Pancreas (tissue), 10 donors: ENCODE results near the gene CPED1. TPM values are rescaled to one million over a fixed set of nuclear protein-coding genes. Genes with fewer than 3 reads are reported as not detected.
A peak's percentile ranks its signal among the peaks of the same experiment; 100 is the strongest.

Experiments used
- ATAC-seq, 4 donors: fragments of 200-7000 bp; cut with Tn5 transposase; one replicate each; pipeline versions ENCODE4 v1.8.0 to v1.9.1; 2020; ENCODE audit warnings: mild to moderate bottlenecking in 4 of 4, moderate library complexity in 4 of 4
- DNase-seq, 6 donors: peaks; one replicate each; pipeline ENCODE4 v3.0.0-alpha.2; 2020
- FAIRE-seq: peaks from 2 replicates; lab custom pipeline; 2012; peaks lifted over from hg19 to GRCh38; lab: Jason Lieb, UNC
- H3K27ac ChIP-seq, 4 donors: fragments of 200-600 bp; sonication (generic); 1 replicate in 3 of 4; 2 replicates in 1 of 4; pipeline versions ENCODE4 v1.5.0 to v1.8.0; 2020
- H3K27me3 ChIP-seq, 4 donors: fragments of 200-600 bp; one replicate each; pipeline ENCODE4 v1.8.0; 2021
- H3K36me3 ChIP-seq, 3 donors: fragments of 200-600 bp; sonication (generic) in 1 of 3; one replicate each; pipeline versions ENCODE4 v1.5.0 to v1.8.0; 2020 to 2021
- H3K4me1 ChIP-seq, 3 donors: fragments of 200-600 bp; one replicate each; pipeline ENCODE4 v1.8.0; 2021
- H3K4me3 ChIP-seq, 4 donors: fragments of 200-600 bp; sonication (generic) in 2 of 4; one replicate each; pipeline versions ENCODE4 v1.5.0 to v1.8.0; 2020 to 2021
- H3K9me3 ChIP-seq, 4 donors: fragments of 200-600 bp; one replicate each; pipeline ENCODE4 v1.8.0; 2021
- CTCF ChIP-seq, 4 donors: fragments of 200-600 bp; sonication (generic) in 3 of 4; IDR thresholded peaks; one replicate each; pipeline versions ENCODE4 v1.5.0 to v1.8.0; 2021; ENCODE audit warnings: antibody characterized with exemption in 4 of 4
- WGBS, 2 donors: extraction: QIAGEN DNeasy Blood & Tissue Kit; methylation state at CpG; one replicate each; pipeline ENCODE4 v1.1.7; 2013; 5-methylcytosine and 5-hydroxymethylcytosine counted together
- intact Hi-C, 3 donors: fragments of 100-400 bp; cut with DNase I; formaldehyde crosslinking; loops; one replicate each; pipeline versions ENCODE4 v1.11.1 to v1.14.2; 2022
- polyA plus RNA-seq, 2 donors: library from polyadenylated mRNA; stranded (reverse); fragments of 200-250 nt; gene quantifications; one replicate each; pipeline ENCODE4 v1.2.3, GENCODE V29; 2013
- total RNA-seq, 6 donors: library from RNA; stranded (reverse); fragmentation: NEBNext Ultra II Directional in 4 of 6; extraction: Animal tissue kit (Norgen Biotek cat#: 25700) in 4 of 6; gene quantifications; one replicate each; pipeline versions ENCODE4 v1.2.1 to v1.2.4, GENCODE V29; 2021 to 2023
- donor health status: healthy with polysubstance abuse.
- donor health status: DM: no; HTN: no; CAD: no; lungs with moderate emphysema.
- donor health status: DM: no; HTN: no; CAD: no.
- donor health status: control.
- donor health status: control.
- donor health status: Bipolar disorder and iron deficiency.
- donor health status: DM: yes; HTN: yes; CAD: no.
- donor health status: DM: no; HTN: no; CAD: no.
- donor health status: DM: no; HTN: no; CAD: no.
- donor health status: DM: yes; HTN: yes; CAD: no.

The CPED1 gene
- total and polyA plus RNA-seq, 8 donors = 0.57 to 6.1 (median 1.3) TPM

DNA sequence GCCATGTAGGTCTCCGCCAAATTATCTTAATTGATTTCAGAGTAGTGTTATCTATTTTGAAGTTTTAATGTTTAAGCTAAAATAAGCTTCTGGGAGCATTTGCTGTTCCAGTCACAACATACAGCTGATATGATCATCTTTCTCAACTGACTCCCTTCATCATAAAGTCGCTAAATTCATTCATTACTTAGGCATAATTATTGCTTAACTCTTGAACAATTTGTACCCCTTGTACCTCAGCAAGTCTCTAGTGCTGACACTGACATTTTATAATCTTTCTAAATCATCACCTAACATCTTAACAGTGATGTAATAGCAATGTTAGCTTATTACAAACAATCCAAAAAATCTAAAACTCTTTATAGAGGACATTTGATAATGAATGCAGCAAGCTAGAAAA is 286.0 kb downstream of the CPED1 start:
- ATAC-seq (no peak), DNase-seq (no peak), FAIRE-seq (no peak)
- no peaks in the 10 kb centered on the region for H3K27me3 ChIP-seq
- 61 to 68% methylated on average over 2 of the region's 2 CpGs for WGBS, 2 donors
- no peaks in the 10 kb centered on the region for H3K9me3 ChIP-seq
- no peak overlapping the region for H3K27ac ChIP-seq
- H3K36me3 ChIP-seq = no peaks in the 10 kb centered on the region
- intact Hi-C loops = no loop called here
- no peak for TF ChIP-seq CTCF (IDR thresholded peaks at IDR 0.05)
- H3K4me3 ChIP-seq = no peak overlapping the region
- peaks cover 0 to 4% (median 0%) of the 10 kb centered on the region in 3 donors for H3K4me1 ChIP-seq

DNA sequence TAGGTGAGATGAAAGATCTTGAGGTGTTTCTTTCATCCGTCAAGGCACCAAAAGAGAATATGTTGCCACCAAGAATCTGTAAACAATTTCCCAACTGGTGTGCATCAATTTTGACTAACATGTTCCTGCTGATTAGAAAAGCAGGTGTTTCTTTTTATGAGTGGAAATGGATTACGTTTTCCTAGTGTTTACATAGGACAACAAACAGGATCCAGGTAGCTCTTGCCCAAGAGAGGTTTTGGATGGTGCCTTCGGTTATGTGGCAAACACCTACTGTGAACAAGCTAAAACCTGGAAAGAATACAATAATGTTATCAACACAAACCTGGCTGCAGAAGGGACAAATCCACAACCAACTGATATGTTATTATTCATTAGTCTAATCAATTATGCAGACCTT is 286.7 kb downstream of the CPED1 start:
- FAIRE-seq = no peak
- no peaks in the 10 kb centered on the region for H3K27me3 ChIP-seq
- no peak overlapping the region for H3K4me3 ChIP-seq
- intact Hi-C loops = no loop called here
- H3K9me3 ChIP-seq = no peaks in the 10 kb centered on the region
- 35 to 41% methylated on average over 3 of the region's 3 CpGs for WGBS, 2 donors
- H3K4me1 ChIP-seq = peaks cover 0 to 4% (median 0%) of the 10 kb centered on the region in 3 donors
- no peak for DNase-seq
- TF ChIP-seq CTCF (IDR thresholded peaks at IDR 0.05) = no peak
- H3K27ac ChIP-seq = no peak overlapping the region
- peak in 2 of 4 donors; percentile 50 to 69 for ATAC-seq
- H3K36me3 ChIP-seq = no peaks in the 10 kb centered on the region

GRCh38 chr7:121276313-121276712 is 287.8 kb downstream of the CPED1 start:
- Histone ChIP-seq H3K9me3 (no peaks in the 10 kb centered on the region), H3K36me3 (no peaks in the 10 kb centered on the region), H3K4me3 (no peak overlapping the region), H3K4me1 (peaks cover 0 to 4% (median 0%) of the 10 kb centered on the region in 3 donors), H3K27ac (no peak overlapping the region), H3K27me3 (no peaks in the 10 kb centered on the region)
- ATAC-seq (no peak), DNase-seq (no peak), FAIRE-seq (no peak)
- 70 to 74% methylated on average over 3 of the region's 3 CpGs for WGBS, 2 donors
- intact Hi-C loops = no loop called here
- TF ChIP-seq CTCF (IDR thresholded peaks at IDR 0.05) = no peak

DNA sequence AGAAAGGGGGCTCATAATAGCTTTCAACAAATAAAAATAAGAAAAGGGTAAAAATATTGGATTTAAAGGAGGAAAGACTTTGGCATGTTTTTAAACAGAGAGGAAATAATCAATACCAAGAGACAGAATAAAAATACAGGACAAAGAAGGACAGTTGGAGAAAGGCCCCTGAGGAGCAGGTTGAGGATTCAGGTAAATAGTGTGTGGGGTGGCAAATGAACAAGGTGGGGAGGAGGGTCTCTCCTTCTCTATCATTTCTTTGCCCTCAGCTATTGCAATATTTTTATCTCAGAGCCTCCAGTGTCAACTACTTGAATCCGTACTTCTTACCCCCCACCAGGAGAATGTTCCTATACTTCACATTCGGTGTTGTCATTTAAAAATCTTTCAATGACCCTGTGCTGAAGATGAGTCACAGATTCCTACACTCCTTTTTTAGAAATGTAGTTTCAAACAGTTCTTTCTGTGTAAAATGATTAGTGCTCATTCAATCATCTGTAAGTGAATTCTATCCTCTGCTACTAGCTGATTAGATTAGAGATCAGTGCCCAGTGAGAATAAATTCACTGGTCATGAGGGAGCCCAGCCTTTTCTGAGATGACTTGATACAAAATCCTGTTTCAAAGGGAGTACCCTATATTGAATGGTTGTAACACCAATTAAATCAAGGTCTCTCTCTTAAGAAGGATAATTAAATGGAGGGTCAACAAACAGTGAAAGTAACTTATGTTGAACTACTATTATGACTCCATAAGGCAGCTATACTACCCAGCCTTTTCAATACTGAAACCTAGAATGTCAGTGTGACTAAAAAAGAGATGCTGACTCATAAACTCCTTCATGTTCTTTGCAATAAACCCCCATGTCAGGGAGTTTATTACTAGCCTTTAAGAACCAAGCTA is 289.9 kb downstream of the CPED1 start:
- intact Hi-C loops = no loop called here
- DNase-seq = no peak
- Histone ChIP-seq H3K27me3 (no peaks in the 10 kb centered on the region), H3K9me3 (no peaks in the 10 kb centered on the region), H3K27ac (no peak overlapping the region), H3K36me3 (no peaks in the 10 kb centered on the region), H3K4me1 (peaks cover 0 to 4% (median 0%) of the 10 kb centered on the region in 3 donors), H3K4me3 (no peak overlapping the region)
- TF ChIP-seq CTCF (IDR thresholded peaks at IDR 0.05) = no peak
- no peak for FAIRE-seq
- no peak for ATAC-seq
- 79 to 84% methylated on average over 2 of the region's 2 CpGs for WGBS, 2 donors
